Activated CD4-positive, CD25-positive, alpha-beta regulatory T cell treated with anti-CD3 and anti-CD28 coated beads, Interleukin-2, amount 50 U/mL, for 72 hours (primary cell): ENCODE data around the gene ARMC7.
"Not testable (repeated sequence)": the region's sequence is repeated elsewhere in the genome, so short reads cannot be mapped to it uniquely, and the experiment has no call there.

ENCODE experiments used
- DNase-seq: peaks from one replicate; pipeline ENCODE4 v3.0.0; 2021

The ARMC7 gene

GRCh38 chr17:75155191-75155601 lies 45.4 kb downstream of the ARMC7 start:
- DNase-seq = no peak

GRCh38 chr17:75158480-75158879 lies 48.7 kb downstream of the ARMC7 start:
- DNase-seq = peak; percentile 25

- peak; percentile 12 for DNase-seq
Measured at GRCh38 chr17:75159196-75160031, 49.6 kb downstream of the ARMC7 start.

GRCh38 chr17:75160211-75160610 lies 50.4 kb downstream of the ARMC7 start:
- no peak for DNase-seq

- DNase-seq = no peak
Measured at GRCh38 chr17:75163074-75163473, 53.3 kb downstream of the ARMC7 start.

- not testable (repeated sequence) for DNase-seq
Measured at GRCh38 chr17:75164606-75165005, 54.8 kb downstream of the ARMC7 start.

GRCh38 chr17:75168998-75169397 lies 59.2 kb downstream of the ARMC7 start:
- DNase-seq = no peak

- no peak for DNase-seq
Measured at GRCh38 chr17:75173526-75173925, 63.8 kb downstream of the ARMC7 start.

- DNase-seq = no peak
Measured at GRCh38 chr17:75174996-75175395, 65.2 kb downstream of the ARMC7 start.

GRCh38 chr17:75176625-75177024 lies 66.9 kb downstream of the ARMC7 start:
- DNase-seq = no peak

GRCh38 chr17:75178453-75178852 lies 68.7 kb downstream of the ARMC7 start:
- DNase-seq = no peak
